Measurements from ENCODE around the gene CCR5AS.

DNA sequence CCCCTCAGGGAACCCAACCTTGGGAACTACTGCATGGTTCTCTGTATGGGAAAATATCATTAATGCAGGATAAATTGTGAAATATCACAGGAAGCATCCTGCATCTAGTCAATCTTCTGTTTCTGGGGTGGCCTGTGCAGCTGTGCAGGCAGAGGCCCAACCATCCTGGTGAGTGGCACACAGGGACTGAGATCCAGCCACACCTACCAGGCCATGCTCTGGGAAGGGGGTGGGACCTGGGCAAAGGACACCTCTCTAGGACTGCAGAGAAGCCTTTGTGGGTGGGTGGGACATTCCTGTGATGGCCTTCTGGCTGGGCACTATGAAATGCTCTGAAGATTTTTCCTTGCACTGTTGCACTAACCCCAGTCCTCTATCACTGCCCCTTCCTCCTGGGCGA lies 27.0 kb upstream of the CCR5AS start:
- TF ChIP-seq POLR2A (IDR thresholded peaks at IDR 0.05): no peak
- TF ChIP-seq, protein P1, sequence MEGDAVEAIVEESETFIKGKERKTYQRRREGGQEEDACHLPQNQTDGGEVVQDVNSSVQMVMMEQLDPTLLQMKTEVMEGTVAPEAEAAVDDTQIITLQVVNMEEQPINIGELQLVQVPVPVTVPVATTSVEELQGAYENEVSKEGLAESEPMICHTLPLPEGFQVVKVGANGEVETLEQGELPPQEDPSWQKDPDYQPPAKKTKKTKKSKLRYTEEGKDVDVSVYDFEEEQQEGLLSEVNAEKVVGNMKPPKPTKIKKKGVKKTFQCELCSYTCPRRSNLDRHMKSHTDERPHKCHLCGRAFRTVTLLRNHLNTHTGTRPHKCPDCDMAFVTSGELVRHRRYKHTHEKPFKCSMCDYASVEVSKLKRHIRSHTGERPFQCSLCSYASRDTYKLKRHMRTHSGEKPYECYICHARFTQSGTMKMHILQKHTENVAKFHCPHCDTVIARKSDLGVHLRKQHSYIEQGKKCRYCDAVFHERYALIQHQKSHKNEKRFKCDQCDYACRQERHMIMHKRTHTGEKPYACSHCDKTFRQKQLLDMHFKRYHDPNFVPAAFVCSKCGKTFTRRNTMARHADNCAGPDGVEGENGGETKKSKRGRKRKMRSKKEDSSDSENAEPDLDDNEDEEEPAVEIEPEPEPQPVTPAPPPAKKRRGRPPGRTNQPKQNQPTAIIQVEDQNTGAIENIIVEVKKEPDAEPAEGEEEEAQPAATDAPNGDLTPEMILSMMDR (IDR thresholded peaks at IDR 0.05): no peak

Data from prostate gland (tissue), 2 donors.